Measurements from ENCODE around the gene TOP1. TPM values are rescaled to one million over a fixed set of nuclear protein-coding genes. Genes with fewer than 3 reads are reported as not detected.

TOP1 gene
- polyA plus RNA-seq, 6 donors from 2014 or later = 6.1 to 17.2 (median 13.6) TPM

GRCh38 chr20:41137614-41138474 lies 109.2 kb downstream of the TOP1 start:
- Mint-ChIP-seq H3K36me3 (no peaks in the 10 kb centered on the region), H3K4me3 (peak overlapping the region; percentile 77 to 95 (median 90)), H3K27me3 (peaks cover 0 to 14% (median 0%) of the 10 kb centered on the region in 3 donors), H3K4me1 (peaks cover 58 to 62% (median 60%) of the 10 kb centered on the region in 3 donors), H3K27ac (peak overlapping the region; percentile 49 to 93 (median 84)), H3K9me3 (no peaks in the 10 kb centered on the region)
- peak; percentile 54 for DNase-seq
- ATAC-seq (ENCODE audit: low read depth in 2 of 2) = peak; percentile 15 to 17

- H3K27me3 Mint-ChIP-seq = peaks cover 0 to 14% (median 0%) of the 10 kb centered on the region in 3 donors
Measured at GRCh38 chr20:41138475-41139226, 110.0 kb downstream of the TOP1 start.

GRCh38 chr20:41139227-41140093 lies 110.8 kb downstream of the TOP1 start:
- DNase-seq = no peak
- ATAC-seq (ENCODE audit: low read depth in 2 of 2) = no peak
- H3K9me3 Mint-ChIP-seq = no peaks in the 10 kb centered on the region
- H3K36me3 Mint-ChIP-seq = peaks cover 0 to 1% of the 10 kb centered on the region in 2 donors
- peak overlapping the region in 5 of 6 donors; percentile 12 to 93 (median 69) for H3K27ac Mint-ChIP-seq
- peaks cover 63 to 74% (median 66%) of the 10 kb centered on the region in 3 donors for H3K4me1 Mint-ChIP-seq
- H3K27me3 Mint-ChIP-seq = peaks cover 0 to 14% (median 0%) of the 10 kb centered on the region in 3 donors
- peak overlapping the region in 6 of 8 donors; percentile 87 to 95 (median 90) for H3K4me3 Mint-ChIP-seq

More at GRCh38 chr20:41138475-41139226, 110.0 kb downstream of the TOP1 start:
- Mint-ChIP-seq H3K36me3 (no peaks in the 10 kb centered on the region), H3K9me3 (no peaks in the 10 kb centered on the region), H3K4me1 (peaks cover 65 to 70% (median 66%) of the 10 kb centered on the region in 3 donors), H3K4me3 (peak overlapping the region; percentile 77 to 95 (median 90)), H3K27ac (peak overlapping the region; percentile 69 to 93 (median 87))
- ATAC-seq (ENCODE audit: low read depth in 2 of 2) (peak in 1 of 2 donors; percentile 9), DNase-seq (peak; percentile 14)

GRCh38 chr20:41140226-41141133 lies 111.9 kb downstream of the TOP1 start:
- H3K4me1 Mint-ChIP-seq = peaks cover 63 to 80% (median 75%) of the 10 kb centered on the region in 3 donors
- H3K4me3 Mint-ChIP-seq = peak overlapping the region in 5 of 8 donors; percentile 62 to 91 (median 88)
- DNase-seq = no peak
- H3K27ac Mint-ChIP-seq = peak overlapping the region in 4 of 6 donors; percentile 33 to 76 (median 61)
- peaks cover 0 to 14% (median 0%) of the 10 kb centered on the region in 3 donors for H3K27me3 Mint-ChIP-seq
- peaks cover 0 to 5% of the 10 kb centered on the region in 2 donors for H3K36me3 Mint-ChIP-seq
- no peaks in the 10 kb centered on the region for H3K9me3 Mint-ChIP-seq
- ATAC-seq (ENCODE audit: low read depth in 2 of 2) = no peak

- H3K27ac Mint-ChIP-seq = peak overlapping the region in 5 of 6 donors; percentile 21 to 76 (median 35)
- ATAC-seq (ENCODE audit: low read depth in 2 of 2) = peak in 1 of 2 donors; percentile 27
- peaks cover 60 to 81% (median 75%) of the 10 kb centered on the region in 3 donors for H3K4me1 Mint-ChIP-seq
- DNase-seq = peak; percentile 32
- peaks cover 0 to 15% (median 0%) of the 10 kb centered on the region in 3 donors for H3K27me3 Mint-ChIP-seq
- H3K9me3 Mint-ChIP-seq = no peaks in the 10 kb centered on the region
- peaks cover 0 to 5% of the 10 kb centered on the region in 2 donors for H3K36me3 Mint-ChIP-seq
- H3K4me3 Mint-ChIP-seq = peak overlapping the region in 6 of 8 donors; percentile 31 to 88 (median 50)
Measured at GRCh38 chr20:41141153-41141815, 112.7 kb downstream of the TOP1 start.

- no peaks in the 10 kb centered on the region for H3K9me3 Mint-ChIP-seq
- DNase-seq (no peak), ATAC-seq (ENCODE audit: low read depth in 2 of 2) (no peak)
- H3K36me3 Mint-ChIP-seq = peaks cover 0 to 5% of the 10 kb centered on the region in 2 donors
- H3K27me3 Mint-ChIP-seq = peaks cover 0 to 19% (median 0%) of the 10 kb centered on the region in 3 donors
- H3K4me3 Mint-ChIP-seq = peak overlapping the region in 2 of 8 donors; percentile 30 to 52
- H3K27ac Mint-ChIP-seq = peak overlapping the region in 4 of 6 donors; percentile 73 to 84 (median 76)
- peaks cover 67 to 86% (median 81%) of the 10 kb centered on the region in 3 donors for H3K4me1 Mint-ChIP-seq
Measured at GRCh38 chr20:41142245-41142644, 113.6 kb downstream of the TOP1 start.

GRCh38 chr20:41142919-41143318 lies 114.3 kb downstream of the TOP1 start:
- ATAC-seq (ENCODE audit: low read depth in 2 of 2) (peak; percentile 41), DNase-seq (no peak)
- Mint-ChIP-seq H3K4me1 (peaks cover 67 to 93% (median 83%) of the 10 kb centered on the region in 3 donors), H3K4me3 (peak overlapping the region in 4 of 8 donors; percentile 2 to 38 (median 26)), H3K36me3 (peaks cover 0 to 5% of the 10 kb centered on the region in 2 donors), H3K27ac (peak overlapping the region in 2 of 6 donors; percentile 47 to 75), H3K27me3 (peaks cover 0 to 19% (median 0%) of the 10 kb centered on the region in 3 donors), H3K9me3 (no peaks in the 10 kb centered on the region)

- H3K36me3 Mint-ChIP-seq = peaks cover 0 to 5% of the 10 kb centered on the region in 2 donors
- DNase-seq = no peak
- no peaks in the 10 kb centered on the region for H3K9me3 Mint-ChIP-seq
- peaks cover 66 to 93% (median 78%) of the 10 kb centered on the region in 3 donors for H3K4me1 Mint-ChIP-seq
- H3K4me3 Mint-ChIP-seq = peak overlapping the region in 2 of 8 donors; percentile 2 to 35
- H3K27ac Mint-ChIP-seq = peak overlapping the region in 2 of 6 donors; percentile 47 to 75
- peaks cover 0 to 19% (median 0%) of the 10 kb centered on the region in 3 donors for H3K27me3 Mint-ChIP-seq
- no peak for ATAC-seq (ENCODE audit: low read depth in 2 of 2)
Measured at GRCh38 chr20:41143354-41143753, 114.7 kb downstream of the TOP1 start.

GRCh38 chr20:41145317-41145716 lies 116.7 kb downstream of the TOP1 start:
- ATAC-seq (ENCODE audit: low read depth in 2 of 2) = no peak
- Mint-ChIP-seq H3K9me3 (no peaks in the 10 kb centered on the region), H3K4me3 (no peak overlapping the region), H3K27ac (no peak overlapping the region), H3K36me3 (peaks cover 5 to 7% of the 10 kb centered on the region in 2 donors), H3K4me1 (peaks cover 57 to 89% (median 66%) of the 10 kb centered on the region in 3 donors), H3K27me3 (peaks cover 0 to 24% (median 0%) of the 10 kb centered on the region in 3 donors)
- DNase-seq = no peak

GRCh38 chr20:41145821-41146620 lies 117.4 kb downstream of the TOP1 start:
- Mint-ChIP-seq H3K4me3 (peak overlapping the region in 4 of 8 donors; percentile 1 to 54 (median 25)), H3K9me3 (no peaks in the 10 kb centered on the region), H3K27me3 (peaks cover 0 to 21% (median 0%) of the 10 kb centered on the region in 3 donors), H3K27ac (peak overlapping the region in 2 of 6 donors; percentile 47 to 64), H3K36me3 (peaks cover 5 to 7% of the 10 kb centered on the region in 2 donors), H3K4me1 (peaks cover 57 to 89% (median 67%) of the 10 kb centered on the region in 3 donors)
- ATAC-seq (ENCODE audit: low read depth in 2 of 2) (no peak), DNase-seq (no peak)

Data from naive B cell (primary cell).